Activated CD4-positive, alpha-beta T cell treated with anti-CD3 and anti-CD28 coated beads, Interleukin-2, amount 50 U/mL, for 4 hours (primary cell): ENCODE data around the gene BMP8B.
"Not testable (repeated sequence)": the region's sequence is repeated elsewhere in the genome, so short reads cannot be mapped to it uniquely, and the experiment has no call there.

Experiments used
- DNase-seq, 2 experiments: peaks; one replicate each; pipeline ENCODE4 v3.0.0-alpha.2; 2020

Gene BMP8B

GRCh38 chr1:39808784-39809517, 20.3 kb upstream of the BMP8B start:
- DNase-seq = no peak

- DNase-seq = no peak
These were observed 16.7 kb upstream of the BMP8B start for GRCh38 chr1:39805385-39805784.

GRCh38 chr1:39802496-39803260, 14.0 kb upstream of the BMP8B start:
- DNase-seq = no peak

- DNase-seq = no peak
These were observed 11.8 kb upstream of the BMP8B start for GRCh38 chr1:39800471-39800835.

- DNase-seq = peak; percentile 63
These were observed 11.3 kb upstream of the BMP8B start for GRCh38 chr1:39799770-39800470.

GRCh38 chr1:39798859-39799769, 10.4 kb upstream of the BMP8B start:
- DNase-seq = peak; percentile 89 to 91

GRCh38 chr1:39795651-39796050, 7.0 kb upstream of the BMP8B start:
- DNase-seq = no peak

GRCh38 chr1:39791838-39792237, 3.2 kb upstream of the BMP8B start:
- DNase-seq = no peak

- no peak for DNase-seq
These were observed 976 bp upstream of the BMP8B start for GRCh38 chr1:39789571-39790110.

- no peak for DNase-seq
These were observed 273 bp downstream of the BMP8B start for GRCh38 chr1:39788426-39788757.

GRCh38 chr1:39787964-39788363, 701 bp downstream of the BMP8B start:
- not testable (repeated sequence) for DNase-seq

- DNase-seq = no peak
These were observed 1.2 kb downstream of the BMP8B start for GRCh38 chr1:39787468-39787867.

GRCh38 chr1:39787108-39787375, 1.6 kb downstream of the BMP8B start:
- not testable (repeated sequence) for DNase-seq

GRCh38 chr1:39786303-39787107, 2.2 kb downstream of the BMP8B start:
- not testable (repeated sequence) for DNase-seq

GRCh38 chr1:39782685-39783084, 6.0 kb downstream of the BMP8B start:
- DNase-seq = not testable (repeated sequence)

GRCh38 chr1:39782103-39782502, 6.6 kb downstream of the BMP8B start:
- no peak for DNase-seq

- DNase-seq = no peak
These were observed 7.3 kb downstream of the BMP8B start for GRCh38 chr1:39781349-39781715.

- no peak for DNase-seq
These were observed 8.8 kb downstream of the BMP8B start for GRCh38 chr1:39779821-39780220.

GRCh38 chr1:39779137-39779536, 9.5 kb downstream of the BMP8B start:
- DNase-seq = no peak

- not testable (repeated sequence) for DNase-seq
These were observed 10.1 kb downstream of the BMP8B start for GRCh38 chr1:39778463-39779099.

- not testable (repeated sequence) for DNase-seq
These were observed 10.8 kb downstream of the BMP8B start for GRCh38 chr1:39777896-39778295.
